Hematopoietic multipotent progenitor cell treated with erythropoietin and hydrocortisone succinate and interleukin-3 and kit ligand, for 15 days (in vitro differentiated cells): ENCODE data around the gene NUCB1.
"Not testable (repeated sequence)": the region's sequence is repeated elsewhere in the genome, so short reads cannot be mapped to it uniquely, and the experiment has no call there.

Source experiments
- DNase-seq: peaks from one replicate; pipeline ENCODE4 v3.0.0-alpha.2; 2015; ENCODE audit warnings: low spot score

Gene NUCB1

GRCh38 chr19:48906324-48906723 is 6.2 kb downstream of the NUCB1 start:
- no peak for DNase-seq

- no peak for DNase-seq
Measured at GRCh38 chr19:48907671-48908070, 7.6 kb downstream of the NUCB1 start.

GRCh38 chr19:48909424-48910077 is 9.4 kb downstream of the NUCB1 start:
- not testable (repeated sequence) for DNase-seq

- DNase-seq = no peak
Measured at GRCh38 chr19:48910803-48911202, 10.7 kb downstream of the NUCB1 start.

- peak; percentile 55 for DNase-seq
Measured at GRCh38 chr19:48913114-48913889, 13.2 kb downstream of the NUCB1 start.

- no peak for DNase-seq
Measured at GRCh38 chr19:48914181-48914580, 14.1 kb downstream of the NUCB1 start.

- no peak for DNase-seq
Measured at GRCh38 chr19:48915757-48916156, 15.6 kb downstream of the NUCB1 start.

GRCh38 chr19:48918071-48918470 is 18.0 kb downstream of the NUCB1 start:
- DNase-seq = no peak

GRCh38 chr19:48918801-48919247 is 18.7 kb downstream of the NUCB1 start:
- peak; percentile 39 for DNase-seq

- DNase-seq = not testable (repeated sequence)
Measured at GRCh38 chr19:48919271-48919670, 19.2 kb downstream of the NUCB1 start.

- no peak for DNase-seq
Measured at GRCh38 chr19:48920949-48921348, 20.8 kb downstream of the NUCB1 start.

GRCh38 chr19:48921721-48922500 is 21.8 kb downstream of the NUCB1 start:
- no peak for DNase-seq

GRCh38 chr19:48922548-48923490 is 22.7 kb downstream of the NUCB1 start:
- no peak for DNase-seq

- no peak for DNase-seq
Measured at GRCh38 chr19:48925240-48925843, 25.2 kb downstream of the NUCB1 start.

- DNase-seq = not testable (repeated sequence)
Measured at GRCh38 chr19:48925890-48926289, 25.8 kb downstream of the NUCB1 start.

- DNase-seq = no peak
Measured at GRCh38 chr19:48926909-48927308, 26.8 kb downstream of the NUCB1 start.

- DNase-seq = not testable (repeated sequence)
Measured at GRCh38 chr19:48927692-48928091, 27.6 kb downstream of the NUCB1 start.

- peak; percentile 15 for DNase-seq
Measured at GRCh38 chr19:48928164-48929025, 28.3 kb downstream of the NUCB1 start.

- peak; percentile 78 for DNase-seq
Measured at GRCh38 chr19:48933382-48933932, 33.3 kb downstream of the NUCB1 start, which contains the start of gene DHDH. Gene DHDH (plus strand): TSS chr19:48933699. CDS start chr19:48933722, 23 bp downstream.

GRCh38 chr19:48934837-48935236 is 34.7 kb downstream of the NUCB1 start:
- no peak for DNase-seq
